Measurements from ENCODE around the gene DRC1.

The DRC1 gene

GRCh38 chr2:26356771-26357170 is 44.9 kb upstream of the DRC1 start:
- H3K27ac ChIP-seq (ENCODE audit: low read depth, low read length) = no peak overlapping the region
- H3K4ac ChIP-seq (ENCODE audit: low read depth, low read length) = no peak overlapping the region
- WGBS (ENCODE audit: extremely low coverage, insufficient coverage, low lambda C conversion rate) = no CpG with 5 or more reads among the region's 2 CpGs
- H3K4me3 ChIP-seq (ENCODE audit: low read length) = no peak overlapping the region
- no peak overlapping the region for H2BK15ac ChIP-seq (replicated peaks; ENCODE audit: low read depth)
- peaks cover 9% of the 10 kb centered on the region for H3K4me1 ChIP-seq (ENCODE audit: control insufficient read depth, low read depth, low read length)
- no peak overlapping the region for H4K5ac ChIP-seq (ENCODE audit: low read length)
- no peak overlapping the region for H3K18ac ChIP-seq (ENCODE audit: low read length)
- H3K79me1 ChIP-seq (ENCODE audit: low read length) = peaks cover 24% of the 10 kb centered on the region
- DNase-seq = no peak
- no peak overlapping the region for H2AK5ac ChIP-seq (ENCODE audit: low read length)
- peaks cover 68% of the 10 kb centered on the region for H3K79me2 ChIP-seq (ENCODE audit: control insufficient read depth, insufficient read depth, low read length)
- no peak overlapping the region for H3K23ac ChIP-seq (ENCODE audit: low read length)
- H3K4me2 ChIP-seq (ENCODE audit: low read length) = no peak overlapping the region
- no peaks in the 10 kb centered on the region for H3K36me3 ChIP-seq (ENCODE audit: control insufficient read depth, insufficient read depth, low read length)
- H3K56ac ChIP-seq (ENCODE audit: low read length) = no peak overlapping the region
- H3K9ac ChIP-seq (ENCODE audit: low read length) = no peak overlapping the region
- H2BK5ac ChIP-seq (ENCODE audit: low read length) = no peak overlapping the region
- no peak overlapping the region for H2BK120ac ChIP-seq (ENCODE audit: low read depth, low read length)
- no peak overlapping the region for H4K8ac ChIP-seq (ENCODE audit: low read depth, low read length)
- no peaks in the 10 kb centered on the region for H3K27me3 ChIP-seq (ENCODE audit: insufficient read depth, low read length, poor library complexity)

- Histone ChIP-seq H2BK5ac (ENCODE audit: low read length) (no peak overlapping the region), H3K27ac (ENCODE audit: low read depth, low read length) (no peak overlapping the region), H3K4me3 (ENCODE audit: low read length) (no peak overlapping the region), H3K23ac (ENCODE audit: low read length) (no peak overlapping the region), H4K5ac (ENCODE audit: low read length) (no peak overlapping the region), H3K18ac (ENCODE audit: low read length) (no peak overlapping the region), H3K79me2 (ENCODE audit: control insufficient read depth, insufficient read depth, low read length) (peaks cover 59% of the 10 kb centered on the region), H3K4me1 (ENCODE audit: control insufficient read depth, low read depth, low read length) (peaks cover 7% of the 10 kb centered on the region), H3K9ac (ENCODE audit: low read length) (no peak overlapping the region), H3K4me2 (ENCODE audit: low read length) (no peak overlapping the region), H2BK15ac (replicated peaks; ENCODE audit: low read depth) (no peak overlapping the region), H3K36me3 (ENCODE audit: control insufficient read depth, insufficient read depth, low read length) (no peaks in the 10 kb centered on the region), H4K8ac (ENCODE audit: low read depth, low read length) (no peak overlapping the region), H2BK120ac (ENCODE audit: low read depth, low read length) (no peak overlapping the region), H2AK5ac (ENCODE audit: low read length) (no peak overlapping the region), H3K56ac (ENCODE audit: low read length) (no peak overlapping the region), H3K79me1 (ENCODE audit: low read length) (peaks cover 21% of the 10 kb centered on the region), H3K4ac (ENCODE audit: low read depth, low read length) (no peak overlapping the region), H3K27me3 (ENCODE audit: insufficient read depth, low read length, poor library complexity) (no peaks in the 10 kb centered on the region)
- DNase-seq = no peak
- WGBS (ENCODE audit: extremely low coverage, insufficient coverage, low lambda C conversion rate) = no CpG with 5 or more reads among the region's 4 CpGs
Measured at GRCh38 chr2:26359886-26360473, 41.7 kb upstream of the DRC1 start.

GRCh38 chr2:26363323-26363722 is 38.4 kb upstream of the DRC1 start:
- DNase-seq = no peak
- H4K8ac ChIP-seq (ENCODE audit: low read depth, low read length) = no peak overlapping the region
- no peak overlapping the region for H3K27ac ChIP-seq (ENCODE audit: low read depth, low read length)
- no peak overlapping the region for H3K18ac ChIP-seq (ENCODE audit: low read length)
- H3K36me3 ChIP-seq (ENCODE audit: control insufficient read depth, insufficient read depth, low read length) = no peaks in the 10 kb centered on the region
- no peak overlapping the region for H2BK5ac ChIP-seq (ENCODE audit: low read length)
- no peak overlapping the region for H3K4ac ChIP-seq (ENCODE audit: low read depth, low read length)
- H4K5ac ChIP-seq (ENCODE audit: low read length) = no peak overlapping the region
- peaks cover 37% of the 10 kb centered on the region for H3K79me2 ChIP-seq (ENCODE audit: control insufficient read depth, insufficient read depth, low read length)
- H2BK15ac ChIP-seq (replicated peaks; ENCODE audit: low read depth) = no peak overlapping the region
- no CpG with 5 or more reads among the region's 4 CpGs for WGBS (ENCODE audit: extremely low coverage, insufficient coverage, low lambda C conversion rate)
- no peak overlapping the region for H3K56ac ChIP-seq (ENCODE audit: low read length)
- H3K27me3 ChIP-seq (ENCODE audit: insufficient read depth, low read length, poor library complexity) = no peaks in the 10 kb centered on the region
- H2BK120ac ChIP-seq (ENCODE audit: low read depth, low read length) = no peak overlapping the region
- H2AK5ac ChIP-seq (ENCODE audit: low read length) = no peak overlapping the region
- H3K4me3 ChIP-seq (ENCODE audit: low read length) = no peak overlapping the region
- peaks cover 11% of the 10 kb centered on the region for H3K79me1 ChIP-seq (ENCODE audit: low read length)
- peaks cover 2% of the 10 kb centered on the region for H3K4me1 ChIP-seq (ENCODE audit: control insufficient read depth, low read depth, low read length)
- H3K23ac ChIP-seq (ENCODE audit: low read length) = no peak overlapping the region
- no peak overlapping the region for H3K4me2 ChIP-seq (ENCODE audit: low read length)
- no peak overlapping the region for H3K9ac ChIP-seq (ENCODE audit: low read length)

- H3K4me1 ChIP-seq (ENCODE audit: control insufficient read depth, low read depth, low read length) = peaks cover 2% of the 10 kb centered on the region
Measured at GRCh38 chr2:26363958-26364357, 37.8 kb upstream of the DRC1 start.

GRCh38 chr2:26364669-26365068 is 37.1 kb upstream of the DRC1 start:
- H4K8ac ChIP-seq (ENCODE audit: low read depth, low read length) = no peak overlapping the region
- peaks cover 30% of the 10 kb centered on the region for H3K79me2 ChIP-seq (ENCODE audit: control insufficient read depth, insufficient read depth, low read length)
- no peak for DNase-seq
- no peak overlapping the region for H2BK120ac ChIP-seq (ENCODE audit: low read depth, low read length)
- H4K5ac ChIP-seq (ENCODE audit: low read length) = no peak overlapping the region
- H3K4ac ChIP-seq (ENCODE audit: low read depth, low read length) = no peak overlapping the region
- H2AK5ac ChIP-seq (ENCODE audit: low read length) = no peak overlapping the region
- no peak overlapping the region for H3K9ac ChIP-seq (ENCODE audit: low read length)
- H3K4me1 ChIP-seq (ENCODE audit: control insufficient read depth, low read depth, low read length) = peaks cover 2% of the 10 kb centered on the region
- WGBS (ENCODE audit: extremely low coverage, insufficient coverage, low lambda C conversion rate) = no CpG with 5 or more reads among the region's 4 CpGs
- peaks cover 2% of the 10 kb centered on the region for H3K36me3 ChIP-seq (ENCODE audit: control insufficient read depth, insufficient read depth, low read length)
- H3K79me1 ChIP-seq (ENCODE audit: low read length) = peaks cover 10% of the 10 kb centered on the region
- H3K27me3 ChIP-seq (ENCODE audit: insufficient read depth, low read length, poor library complexity) = no peaks in the 10 kb centered on the region
- H2BK15ac ChIP-seq (replicated peaks; ENCODE audit: low read depth) = no peak overlapping the region
- no peak overlapping the region for H3K4me3 ChIP-seq (ENCODE audit: low read length)
- H3K23ac ChIP-seq (ENCODE audit: low read length) = no peak overlapping the region
- H3K4me2 ChIP-seq (ENCODE audit: low read length) = no peak overlapping the region
- no peak overlapping the region for H3K27ac ChIP-seq (ENCODE audit: low read depth, low read length)
- H3K18ac ChIP-seq (ENCODE audit: low read length) = no peak overlapping the region
- no peak overlapping the region for H3K56ac ChIP-seq (ENCODE audit: low read length)
- no peak overlapping the region for H2BK5ac ChIP-seq (ENCODE audit: low read length)

More at GRCh38 chr2:26363958-26364357, 37.8 kb upstream of the DRC1 start:
- Histone ChIP-seq H4K5ac (ENCODE audit: low read length) (no peak overlapping the region), H3K4me2 (ENCODE audit: low read length) (no peak overlapping the region), H3K27ac (ENCODE audit: low read depth, low read length) (no peak overlapping the region), H3K79me1 (ENCODE audit: low read length) (peaks cover 11% of the 10 kb centered on the region), H3K18ac (ENCODE audit: low read length) (no peak overlapping the region), H2AK5ac (ENCODE audit: low read length) (no peak overlapping the region), H3K4me3 (ENCODE audit: low read length) (no peak overlapping the region), H3K79me2 (ENCODE audit: control insufficient read depth, insufficient read depth, low read length) (peaks cover 33% of the 10 kb centered on the region), H2BK15ac (replicated peaks; ENCODE audit: low read depth) (no peak overlapping the region), H3K9ac (ENCODE audit: low read length) (no peak overlapping the region), H3K4ac (ENCODE audit: low read depth, low read length) (no peak overlapping the region), H2BK120ac (ENCODE audit: low read depth, low read length) (no peak overlapping the region), H3K36me3 (ENCODE audit: control insufficient read depth, insufficient read depth, low read length) (no peaks in the 10 kb centered on the region), H2BK5ac (ENCODE audit: low read length) (no peak overlapping the region), H3K23ac (ENCODE audit: low read length) (no peak overlapping the region), H4K8ac (ENCODE audit: low read depth, low read length) (no peak overlapping the region), H3K56ac (ENCODE audit: low read length) (no peak overlapping the region), H3K27me3 (ENCODE audit: insufficient read depth, low read length, poor library complexity) (no peaks in the 10 kb centered on the region)
- no peak for DNase-seq
- no CpG with 5 or more reads among the region's 3 CpGs for WGBS (ENCODE audit: extremely low coverage, insufficient coverage, low lambda C conversion rate)

- no peaks in the 10 kb centered on the region for H3K27me3 ChIP-seq (ENCODE audit: insufficient read depth, low read length, poor library complexity)
- WGBS (ENCODE audit: extremely low coverage, insufficient coverage, low lambda C conversion rate) = no CpG with 5 or more reads among the region's 5 CpGs
Measured at GRCh38 chr2:26366957-26367356, 34.8 kb upstream of the DRC1 start.

More at GRCh38 chr2:26366957-26367356, 34.8 kb upstream of the DRC1 start:
- H2BK120ac ChIP-seq (ENCODE audit: low read depth, low read length) = no peak overlapping the region
- no peak overlapping the region for H3K4ac ChIP-seq (ENCODE audit: low read depth, low read length)
- H3K18ac ChIP-seq (ENCODE audit: low read length) = no peak overlapping the region
- no peak overlapping the region for H4K5ac ChIP-seq (ENCODE audit: low read length)
- no peak overlapping the region for H2BK15ac ChIP-seq (replicated peaks; ENCODE audit: low read depth)
- H4K8ac ChIP-seq (ENCODE audit: low read depth, low read length) = no peak overlapping the region
- H3K9ac ChIP-seq (ENCODE audit: low read length) = no peak overlapping the region
- H3K79me2 ChIP-seq (ENCODE audit: control insufficient read depth, insufficient read depth, low read length) = peaks cover 11% of the 10 kb centered on the region
- no peak overlapping the region for H2AK5ac ChIP-seq (ENCODE audit: low read length)
- H3K23ac ChIP-seq (ENCODE audit: low read length) = no peak overlapping the region
- H3K27ac ChIP-seq (ENCODE audit: low read depth, low read length) = no peak overlapping the region
- no peak overlapping the region for H3K4me3 ChIP-seq (ENCODE audit: low read length)
- H2BK5ac ChIP-seq (ENCODE audit: low read length) = no peak overlapping the region
- no peaks in the 10 kb centered on the region for H3K4me1 ChIP-seq (ENCODE audit: control insufficient read depth, low read depth, low read length)
- H3K36me3 ChIP-seq (ENCODE audit: control insufficient read depth, insufficient read depth, low read length) = peaks cover 2% of the 10 kb centered on the region
- H3K4me2 ChIP-seq (ENCODE audit: low read length) = no peak overlapping the region
- no peak overlapping the region for H3K56ac ChIP-seq (ENCODE audit: low read length)
- peaks cover 5% of the 10 kb centered on the region for H3K79me1 ChIP-seq (ENCODE audit: low read length)
- DNase-seq = no peak

Data from mesendoderm (in vitro differentiated cells).